Neutrophil (primary cell): ENCODE results near the gene IL2RA.
A peak's percentile ranks its signal among the peaks of the same experiment; 100 is the strongest.

ENCODE experiments used
- H3K27ac ChIP-seq: fragments of 200-600 bp; sonication (generic); 2 replicates; pipeline ENCODE4 v1.5.1; 2016; ENCODE audit warnings: mild to moderate bottlenecking, moderate library complexity
- H3K27me3 ChIP-seq: fragments of 200-600 bp; sonication (generic); 2 replicates; pipeline ENCODE4 v1.6.0; 2016; ENCODE audit warnings: mild to moderate bottlenecking
- H3K36me3 ChIP-seq: fragments of 200-600 bp; sonication (generic); 2 replicates; pipeline ENCODE4 v1.5.1; 2017
- H3K4me1 ChIP-seq, 2 experiments: fragments of 200-600 bp in 1 of 2; sonication (generic) in 1 of 2; 1 replicate in 1 of 2; 2 replicates in 1 of 2; pipeline versions ENCODE4 v1.5.1 to v1.6.1; 2013 to 2016; ENCODE audit warnings: low read depth in 1 of 2, low read length in 1 of 2, mild to moderate bottlenecking in 1 of 2, moderate library complexity in 1 of 2; ENCODE audit not compliant: control insufficient read depth in 1 of 2, insufficient read depth in 1 of 2
- H3K4me3 ChIP-seq, 2 experiments: fragments of 200-600 bp in 1 of 2; sonication (generic) in 1 of 2; 1 replicate in 1 of 2; 2 replicates in 1 of 2; pipeline ENCODE4 v1.5.1; 2013 to 2016; ENCODE audit warnings: low read depth in 1 of 2, low read length in 1 of 2, mild to moderate bottlenecking in 1 of 2, moderate library complexity in 1 of 2
- H3K9me3 ChIP-seq: fragments of 200-600 bp; sonication (generic); 2 replicates; pipeline ENCODE4 v1.5.1; 2016
- CTCF ChIP-seq: fragments of 200-600 bp; sonication (generic); IDR thresholded peaks from 2 replicates; pipeline ENCODE4 v1.5.1; 2016; ENCODE audit warnings: antibody characterized with exemption

The IL2RA gene

GRCh38 chr10:6080417-6080973, 18.3 kb upstream of the IL2RA start:
- peaks cover 20% of the 10 kb centered on the region for H3K27me3 ChIP-seq
- TF ChIP-seq CTCF = no peak
- H3K9me3 ChIP-seq = no peaks in the 10 kb centered on the region
- H3K4me3 ChIP-seq = no peak overlapping the region
- H3K4me1 ChIP-seq = no peaks in the 10 kb centered on the region
- H3K27ac ChIP-seq = no peak overlapping the region
- no peaks in the 10 kb centered on the region for H3K36me3 ChIP-seq

GRCh38 chr10:6079044-6079443, 16.9 kb upstream of the IL2RA start:
- Histone ChIP-seq H3K27ac (no peak overlapping the region), H3K4me1 (no peaks in the 10 kb centered on the region), H3K27me3 (peaks cover 31% of the 10 kb centered on the region), H3K4me3 (no peak overlapping the region), H3K9me3 (no peaks in the 10 kb centered on the region), H3K36me3 (no peaks in the 10 kb centered on the region)
- TF ChIP-seq CTCF = no peak

GRCh38 chr10:6077071-6077675, 15.0 kb upstream of the IL2RA start:
- no peak overlapping the region for H3K4me3 ChIP-seq
- no peaks in the 10 kb centered on the region for H3K9me3 ChIP-seq
- peaks cover 5 to 8% of the 10 kb centered on the region in 2 experiments for H3K4me1 ChIP-seq
- TF ChIP-seq CTCF = no peak
- no peak overlapping the region for H3K27ac ChIP-seq
- H3K36me3 ChIP-seq = no peaks in the 10 kb centered on the region
- peaks cover 20% of the 10 kb centered on the region for H3K27me3 ChIP-seq

GRCh38 chr10:6074489-6075301, 12.5 kb upstream of the IL2RA start:
- Histone ChIP-seq H3K27me3 (peaks cover 20% of the 10 kb centered on the region), H3K9me3 (no peaks in the 10 kb centered on the region), H3K27ac (no peak overlapping the region), H3K36me3 (no peaks in the 10 kb centered on the region), H3K4me1 (peaks cover 24 to 27% of the 10 kb centered on the region in 2 experiments), H3K4me3 (no peak overlapping the region)
- TF ChIP-seq CTCF = no peak

- Histone ChIP-seq H3K27me3 (peaks cover 20% of the 10 kb centered on the region), H3K4me3 (peak overlapping the region in 1 of 2 experiments; percentile 10), H3K9me3 (no peaks in the 10 kb centered on the region), H3K27ac (peak overlapping the region; percentile 51), H3K36me3 (no peaks in the 10 kb centered on the region), H3K4me1 (peaks cover 44 to 49% of the 10 kb centered on the region in 2 experiments)
- no peak for TF ChIP-seq CTCF
Measured at GRCh38 chr10:6072215-6072934, 10.2 kb upstream of the IL2RA start.
